Astrocyte of the cerebellum (primary cell): Measurements from ENCODE around the gene NECTIN1.
A peak's percentile ranks its signal among the peaks of the same experiment; 100 is the strongest.

ENCODE experiments used
- DNase-seq: peaks from one replicate; pipeline ENCODE4 v3.0.0-alpha.2; 2011; ENCODE audit warnings: low read depth
- H3K4me3 ChIP-seq: 2 replicates; pipeline ENCODE4 v1.5.1; 2011; ENCODE audit warnings: mild to moderate bottlenecking, low read depth, low read length, moderate library complexity
- in situ Hi-C: cut with HindIII; loops from 2 replicates; pipeline ENCODE4 v1.10.0; 2017; ENCODE audit warnings: low sequenced_read_pairs
- TF ChIP-seq, protein P1 (sequence below): IDR thresholded peaks from 2 replicates; pipeline ENCODE4 v1.5.1; 2012; ENCODE audit warnings: low read length, low read depth, moderate library complexity, mild to moderate bottlenecking; ENCODE audit errors: missing control alignments

NECTIN1 gene

GRCh38 chr11:119647254-119647653 is 81.7 kb downstream of the NECTIN1 start:
- in situ Hi-C loops, result no loop called here
- no peak for DNase-seq
- no peak overlapping the region for H3K4me3 ChIP-seq
- TF ChIP-seq, protein P1, sequence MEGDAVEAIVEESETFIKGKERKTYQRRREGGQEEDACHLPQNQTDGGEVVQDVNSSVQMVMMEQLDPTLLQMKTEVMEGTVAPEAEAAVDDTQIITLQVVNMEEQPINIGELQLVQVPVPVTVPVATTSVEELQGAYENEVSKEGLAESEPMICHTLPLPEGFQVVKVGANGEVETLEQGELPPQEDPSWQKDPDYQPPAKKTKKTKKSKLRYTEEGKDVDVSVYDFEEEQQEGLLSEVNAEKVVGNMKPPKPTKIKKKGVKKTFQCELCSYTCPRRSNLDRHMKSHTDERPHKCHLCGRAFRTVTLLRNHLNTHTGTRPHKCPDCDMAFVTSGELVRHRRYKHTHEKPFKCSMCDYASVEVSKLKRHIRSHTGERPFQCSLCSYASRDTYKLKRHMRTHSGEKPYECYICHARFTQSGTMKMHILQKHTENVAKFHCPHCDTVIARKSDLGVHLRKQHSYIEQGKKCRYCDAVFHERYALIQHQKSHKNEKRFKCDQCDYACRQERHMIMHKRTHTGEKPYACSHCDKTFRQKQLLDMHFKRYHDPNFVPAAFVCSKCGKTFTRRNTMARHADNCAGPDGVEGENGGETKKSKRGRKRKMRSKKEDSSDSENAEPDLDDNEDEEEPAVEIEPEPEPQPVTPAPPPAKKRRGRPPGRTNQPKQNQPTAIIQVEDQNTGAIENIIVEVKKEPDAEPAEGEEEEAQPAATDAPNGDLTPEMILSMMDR, result no peak

GRCh38 chr11:119645018-119645417 is 84.0 kb downstream of the NECTIN1 start:
- H3K4me3 ChIP-seq, result no peak overlapping the region
- no peak for DNase-seq
- TF ChIP-seq, protein P1, result no peak
- in situ Hi-C loops, result no loop called here

GRCh38 chr11:119644502-119644901 is 84.5 kb downstream of the NECTIN1 start:
- in situ Hi-C loops, result no loop called here
- DNase-seq, result no peak
- TF ChIP-seq, protein P1, result no peak
- no peak overlapping the region for H3K4me3 ChIP-seq

- TF ChIP-seq, protein P1, result no peak
- no peak overlapping the region for H3K4me3 ChIP-seq
- in situ Hi-C loops, result no loop called here
- no peak for DNase-seq
Observed at GRCh38 chr11:119643876-119644225, 85.1 kb downstream of the NECTIN1 start.

DNA sequence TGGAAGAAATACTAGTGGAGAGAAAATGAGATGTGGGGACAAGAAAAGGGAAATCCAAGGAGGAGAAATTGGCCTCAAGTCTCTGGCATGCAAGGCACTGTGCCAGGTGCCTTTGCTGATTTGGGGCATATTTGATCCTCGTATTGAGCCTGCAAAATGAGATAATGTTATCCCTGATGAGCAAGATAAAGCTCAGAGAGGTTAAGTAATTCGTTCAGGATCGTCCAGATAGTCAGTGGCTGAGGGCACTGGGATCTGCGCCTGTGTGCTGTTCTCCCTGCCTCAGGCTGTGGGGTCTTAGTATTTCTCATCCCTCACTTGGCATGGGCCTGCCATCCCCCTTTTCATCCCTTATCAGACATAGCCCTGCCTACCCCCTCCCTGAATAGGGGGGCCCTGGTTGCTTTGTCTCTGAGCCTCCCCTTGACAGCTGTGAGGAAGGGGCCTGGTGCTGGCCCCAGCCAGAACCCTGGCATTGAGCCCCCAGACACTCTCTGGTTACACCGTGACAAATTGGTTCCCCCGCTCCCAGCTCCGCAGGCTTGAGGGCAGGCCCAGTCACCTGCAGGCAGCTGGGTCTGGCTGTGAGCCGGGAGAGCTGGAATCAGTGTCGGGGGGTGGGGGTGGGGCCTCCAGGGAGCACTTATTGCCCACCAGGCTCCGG is 85.7 kb downstream of the NECTIN1 start:
- TF ChIP-seq, protein P1, result no peak
- in situ Hi-C loops, result no loop called here
- no peak overlapping the region for H3K4me3 ChIP-seq
- DNase-seq, result peak; percentile 9

DNA sequence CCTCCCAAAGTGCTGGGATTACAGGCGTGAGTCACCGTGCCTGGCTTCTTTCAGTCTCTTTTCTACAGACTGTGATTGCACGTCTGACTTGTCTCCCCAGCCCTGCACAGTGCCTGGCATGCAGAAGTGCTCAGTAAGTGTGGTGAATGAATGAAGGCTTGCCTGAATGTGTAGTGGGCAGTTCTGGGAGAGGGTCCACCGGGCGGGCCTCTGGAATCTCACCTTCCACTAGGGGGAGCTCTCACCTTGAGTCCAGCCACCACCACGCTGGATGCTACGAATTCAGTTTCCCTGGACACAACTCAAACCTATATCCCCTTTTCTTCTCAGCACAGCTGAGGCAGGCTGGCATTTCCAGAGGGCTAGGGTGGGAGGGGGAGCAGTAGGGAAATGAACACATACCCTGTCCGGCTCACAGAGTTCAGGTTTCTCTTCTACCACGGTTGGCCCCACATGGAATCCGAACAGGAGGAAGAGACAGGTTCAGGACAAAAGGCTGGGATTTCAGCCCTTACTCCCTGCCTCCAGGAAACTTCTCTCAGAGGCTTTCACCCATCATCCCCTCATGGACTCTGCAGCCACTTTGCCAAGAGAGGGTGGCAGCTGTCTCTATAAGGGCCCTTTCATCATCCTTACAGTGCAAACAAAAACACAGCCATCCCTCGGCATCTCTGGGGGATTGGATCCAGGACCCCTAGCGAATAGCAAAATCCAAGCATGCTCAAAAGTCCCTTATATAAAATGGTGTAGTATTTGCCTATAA is 86.8 kb downstream of the NECTIN1 start:
- no peak for DNase-seq
- in situ Hi-C loops, result no loop called here
- no peak overlapping the region for H3K4me3 ChIP-seq
- TF ChIP-seq, protein P1, result peak; percentile 47
